GM23338 (cell line): ENCODE measurements around the gene EDN1.

Source experiments
- CREB1 ChIP-seq: fragments of 250-450 bp; sonication (Bioruptor Pico); IDR thresholded peaks from 2 replicates; pipeline ENCODE4 v1.5.0; 2020; ENCODE audit warnings: low read depth, mild to moderate bottlenecking, moderate library complexity
- CTCF ChIP-seq, 2 experiments: fragments of 200-600 bp in 1 of 2; sonication (generic) in 1 of 2; conservative IDR thresholded peaks; 2 replicates each; pipeline versions ENCODE4 v1.5.1 to v1.6.1; 2016 to 2017; ENCODE audit warnings: antibody characterized with exemption in 2 of 2, low read depth in 2 of 2, mild to moderate bottlenecking in 2 of 2, moderate library complexity in 1 of 2
- EZH2 ChIP-seq: fragments of 200-600 bp; sonication (generic); IDR thresholded peaks from one replicate; pipeline ENCODE4 v1.8.0; 2017; ENCODE audit warnings: antibody characterized with exemption, mild to moderate bottlenecking, low read depth; ENCODE audit not compliant: unreplicated experiment
- EZH2phosphoT487 ChIP-seq: fragments of 200-600 bp; sonication (generic); IDR thresholded peaks from one replicate; pipeline ENCODE4 v1.8.1; 2018; ENCODE audit warnings: antibody characterized with exemption; ENCODE audit not compliant: unreplicated experiment
- JUNB ChIP-seq: IDR thresholded peaks from one replicate; pipeline ENCODE4 v1.6.1; 2016; ENCODE audit warnings: antibody characterized with exemption; ENCODE audit not compliant: unreplicated experiment
- NANOG ChIP-seq: IDR thresholded peaks from 2 replicates; pipeline ENCODE4 v1.6.1; 2016; ENCODE audit warnings: antibody characterized with exemption, borderline replicate concordance
- POLR2AphosphoS5 ChIP-seq: IDR thresholded peaks from 2 replicates; pipeline ENCODE4 v1.6.1; 2016; ENCODE audit warnings: antibody characterized with exemption, low read depth
- REST ChIP-seq: IDR thresholded peaks from one replicate; pipeline ENCODE4 v1.6.1; 2018; ENCODE audit warnings: antibody characterized with exemption; ENCODE audit not compliant: unreplicated experiment
- STAT1 ChIP-seq: IDR thresholded peaks from one replicate; pipeline ENCODE4 v1.6.1; 2016; ENCODE audit warnings: antibody characterized with exemption; ENCODE audit not compliant: unreplicated experiment
- ZNF114 ChIP-seq: fragments of 250-450 bp; sonication (Bioruptor Pico); IDR thresholded peaks from 2 replicates; pipeline ENCODE4 v1.5.0; 2020; ENCODE audit warnings: mild to moderate bottlenecking, moderate library complexity

GRCh38 chr6:12318749-12319148, 28.6 kb downstream of the EDN1 start:
- TF ChIP-seq POLR2AphosphoS5, result no peak
- no peak for TF ChIP-seq CTCF (conservative IDR thresholded peaks at IDR 0.05; ENCODE audit: low read depth in 2 of 2)
- no peak for TF ChIP-seq EZH2phosphoT487
- TF ChIP-seq REST, result no peak
- no peak for TF ChIP-seq EZH2
- TF ChIP-seq STAT1, result no peak
- no peak for TF ChIP-seq NANOG
- TF ChIP-seq ZNF114 (CRISPR knock-in tag), result no peak
- no peak for TF ChIP-seq JUNB
- no peak for TF ChIP-seq CREB1
